DOHH2 (cell line): ENCODE results near the gene AP3D1.
"Not testable (repeated sequence)": the region's sequence is repeated elsewhere in the genome, so short reads cannot be mapped to it uniquely, and the experiment has no call there.

ENCODE experiments used
- H3F3A ChIP-seq: fragments of 200-600 bp; sonication (generic), shearing (Covaris generic); 2 replicates; pipeline ENCODE4 v1.6.0; 2016; ENCODE audit warnings: antibody characterized with exemption, mild to moderate bottlenecking; ENCODE audit not compliant: control insufficient read depth, insufficient read depth
- H3K27ac ChIP-seq: fragments of 200-600 bp; sonication (generic); 2 replicates; pipeline ENCODE4 v1.5.1; 2014; ENCODE audit warnings: low read depth, mild to moderate bottlenecking, low read length, moderate library complexity
- H3K27me3 ChIP-seq: fragments of 200-600 bp; sonication (generic); 2 replicates; pipeline ENCODE4 v1.6.1; 2014; ENCODE audit warnings: mild to moderate bottlenecking, low read length, mixed read lengths; ENCODE audit not compliant: control insufficient read depth
- H3K36me3 ChIP-seq: fragments of 200-600 bp; sonication (generic); 2 replicates; pipeline ENCODE4 v1.6.1; 2014; ENCODE audit warnings: mild to moderate bottlenecking, low read length, moderate library complexity, mixed read lengths; ENCODE audit not compliant: control insufficient read depth
- H3K4me1 ChIP-seq: fragments of 200-600 bp; sonication (generic); 2 replicates; pipeline ENCODE4 v1.6.1; 2014; ENCODE audit warnings: mild to moderate bottlenecking, low read length, mixed read lengths; ENCODE audit not compliant: control insufficient read depth
- H3K4me2 ChIP-seq: fragments of 200-600 bp; sonication (generic); 2 replicates; pipeline ENCODE4 v1.6.0; 2014; ENCODE audit warnings: mild to moderate bottlenecking, low read length, moderate library complexity
- H3K4me3 ChIP-seq: fragments of 200-600 bp; sonication (generic); 2 replicates; pipeline ENCODE4 v1.5.1; 2014; ENCODE audit warnings: mild to moderate bottlenecking, low read length, mixed read lengths
- H3K79me2 ChIP-seq: fragments of 200-600 bp; sonication (generic); 2 replicates; pipeline ENCODE4 v1.6.1; 2014; ENCODE audit warnings: mild to moderate bottlenecking, low read length, mixed read lengths; ENCODE audit not compliant: control insufficient read depth
- H3K9me2 ChIP-seq: fragments of 200-600 bp; sonication (generic); replicated peaks from 2 replicates; pipeline ENCODE4 v1.6.1; 2014; ENCODE audit warnings: mild to moderate bottlenecking, low read length, mixed read lengths; ENCODE audit not compliant: control insufficient read depth
- H3K9me3 ChIP-seq: fragments of 200-600 bp; sonication (generic); 2 replicates; pipeline ENCODE4 v1.6.1; 2014; ENCODE audit warnings: antibody characterized with exemption, low read length, mixed read lengths; ENCODE audit not compliant: control insufficient read depth, insufficient read depth
- H4K20me1 ChIP-seq: fragments of 200-600 bp; sonication (generic); 2 replicates; pipeline ENCODE4 v1.6.0; 2014; ENCODE audit warnings: low read depth, mild to moderate bottlenecking, antibody characterized with exemption, low read length, moderate library complexity; ENCODE audit not compliant: control insufficient read depth, insufficient read depth
- CTCF ChIP-seq: fragments of 200-600 bp; sonication (generic); IDR thresholded peaks from one replicate; pipeline ENCODE4 v1.5.1; 2014; ENCODE audit warnings: antibody characterized with exemption, mild to moderate bottlenecking, low read depth, low read length; ENCODE audit not compliant: poor library complexity, severe bottlenecking
- EZH2phosphoT487 ChIP-seq: fragments of 200-600 bp; sonication (generic); IDR thresholded peaks from 2 replicates; pipeline ENCODE4 v1.6.1; 2017; ENCODE audit warnings: borderline replicate concordance, mild to moderate bottlenecking, antibody characterized with exemption, low read length, moderate library complexity, mixed read lengths

The AP3D1 gene

GRCh38 chr19:2096480-2097202 is 54.7 kb downstream of the AP3D1 start, which contains the start of gene IZUMO4:
IZUMO4 (plus strand) TSS chr19:2096915; CDS start chr19:2096946, 31 bp downstream.
- Histone ChIP-seq H3K4me3 (peak within 1 kb of the TSS; percentile 82), H3K36me3 (peaks cover 62% of the 10 kb centered on the region), H3K9me2 (no peaks in the 10 kb centered on the region), H3F3A (peaks cover 21% of the 10 kb centered on the region), H3K4me2 (peak within 1 kb of the TSS; percentile 97), H3K27me3 (no peaks in the 10 kb centered on the region), H4K20me1 (no peaks in the 10 kb centered on the region), H3K27ac (peak within 1 kb of the TSS; percentile 99), H3K9me3 (no peaks in the 10 kb centered on the region), H3K4me1 (peaks cover 35% of the 10 kb centered on the region), H3K79me2 (peaks cover 44% of the 10 kb centered on the region)
- TF ChIP-seq CTCF (peak; percentile 73), EZH2phosphoT487 (no peak)

GRCh38 chr19:2096034-2096479 is 55.3 kb downstream of the AP3D1 start, which contains the start of gene MOB3A:
MOB3A (minus strand) TSS chr19:2096326; CDS start chr19:2078560, 17,766 bp downstream.
- Histone ChIP-seq H3K4me2 (peak within 1 kb of the TSS; percentile 97), H3K9me2 (no peaks in the 10 kb centered on the region), H3K36me3 (peaks cover 57% of the 10 kb centered on the region), H3K9me3 (no peaks in the 10 kb centered on the region), H3K4me3 (peak within 1 kb of the TSS; percentile 82), H3F3A (peaks cover 23% of the 10 kb centered on the region), H3K27me3 (no peaks in the 10 kb centered on the region), H3K27ac (peak within 1 kb of the TSS; percentile 99), H3K79me2 (peaks cover 44% of the 10 kb centered on the region), H3K4me1 (peaks cover 40% of the 10 kb centered on the region), H4K20me1 (no peaks in the 10 kb centered on the region)
- TF ChIP-seq EZH2phosphoT487 (no peak), CTCF (peak; percentile 60)

- H3K9me2 ChIP-seq, H4K20me1 ChIP-seq, H3K27me3 ChIP-seq, H3K9me3 ChIP-seq: not testable (repeated sequence)
- Histone ChIP-seq H3K36me3 (peaks cover 65% of the 10 kb centered on the region), H3K4me3 (peak overlapping the region; percentile 82), H3K4me1 (peaks cover 69% of the 10 kb centered on the region), H3K79me2 (peaks cover 58% of the 10 kb centered on the region), H3K4me2 (peak overlapping the region; percentile 74), H3K27ac (peak overlapping the region; percentile 99), H3F3A (peaks cover 58% of the 10 kb centered on the region)
These were observed 59.3 kb downstream of the AP3D1 start for GRCh38 chr19:2091926-2092525.

- peaks cover 49% of the 10 kb centered on the region for H3K79me2 ChIP-seq
- H3F3A ChIP-seq: peaks cover 68% of the 10 kb centered on the region
- no peaks in the 10 kb centered on the region for H3K9me3 ChIP-seq
- H3K27ac ChIP-seq: peak overlapping the region; percentile 99
- no peaks in the 10 kb centered on the region for H3K27me3 ChIP-seq
- peaks cover 81% of the 10 kb centered on the region for H3K4me1 ChIP-seq
- no peak for TF ChIP-seq EZH2phosphoT487
- no peak for TF ChIP-seq CTCF
- no peaks in the 10 kb centered on the region for H4K20me1 ChIP-seq
- peaks cover 61% of the 10 kb centered on the region for H3K36me3 ChIP-seq
- H3K9me2 ChIP-seq: no peaks in the 10 kb centered on the region
- H3K4me3 ChIP-seq: peak overlapping the region; percentile 82
- peak overlapping the region; percentile 74 for H3K4me2 ChIP-seq
These were observed 61.7 kb downstream of the AP3D1 start for GRCh38 chr19:2089727-2090053.
